ENCODE measurements around the gene YBX2.

DNA sequence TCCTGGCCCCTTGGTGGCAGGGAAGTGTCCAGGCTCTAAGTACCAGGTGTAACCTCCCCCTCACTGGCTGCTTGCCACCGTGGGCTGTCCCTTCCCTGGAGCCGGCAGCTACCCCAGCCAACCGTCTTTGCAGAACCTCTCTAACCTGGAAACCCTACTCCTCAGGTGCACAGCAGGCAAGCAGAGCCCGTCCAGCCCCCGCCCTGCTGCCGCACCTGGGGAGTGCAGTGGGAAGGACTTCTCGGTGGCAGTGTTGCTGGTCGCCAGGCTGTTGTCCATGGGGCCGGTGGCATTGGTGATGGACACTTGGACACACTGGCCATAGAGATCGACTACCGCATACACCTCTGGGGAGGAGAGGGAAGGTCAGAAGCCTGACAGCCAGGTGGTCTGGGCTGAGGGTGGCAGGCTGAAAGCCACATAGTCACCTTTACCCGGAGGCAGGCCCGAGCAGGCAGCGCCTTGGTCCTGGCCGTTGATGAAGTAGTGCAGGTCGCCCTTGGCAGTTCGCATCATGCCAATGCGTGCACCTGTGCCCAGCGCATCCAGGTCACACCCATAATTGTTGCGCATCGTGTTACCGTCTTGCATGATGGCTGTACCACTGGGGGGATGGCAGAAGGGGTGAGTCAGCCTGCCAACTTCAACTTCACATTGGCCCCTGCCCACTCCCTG is 28.2 kb upstream of the YBX2 start:
- TF ChIP-seq POLR2A (IDR thresholded peaks at IDR 0.05), result no peak
- TF ChIP-seq, protein P1, sequence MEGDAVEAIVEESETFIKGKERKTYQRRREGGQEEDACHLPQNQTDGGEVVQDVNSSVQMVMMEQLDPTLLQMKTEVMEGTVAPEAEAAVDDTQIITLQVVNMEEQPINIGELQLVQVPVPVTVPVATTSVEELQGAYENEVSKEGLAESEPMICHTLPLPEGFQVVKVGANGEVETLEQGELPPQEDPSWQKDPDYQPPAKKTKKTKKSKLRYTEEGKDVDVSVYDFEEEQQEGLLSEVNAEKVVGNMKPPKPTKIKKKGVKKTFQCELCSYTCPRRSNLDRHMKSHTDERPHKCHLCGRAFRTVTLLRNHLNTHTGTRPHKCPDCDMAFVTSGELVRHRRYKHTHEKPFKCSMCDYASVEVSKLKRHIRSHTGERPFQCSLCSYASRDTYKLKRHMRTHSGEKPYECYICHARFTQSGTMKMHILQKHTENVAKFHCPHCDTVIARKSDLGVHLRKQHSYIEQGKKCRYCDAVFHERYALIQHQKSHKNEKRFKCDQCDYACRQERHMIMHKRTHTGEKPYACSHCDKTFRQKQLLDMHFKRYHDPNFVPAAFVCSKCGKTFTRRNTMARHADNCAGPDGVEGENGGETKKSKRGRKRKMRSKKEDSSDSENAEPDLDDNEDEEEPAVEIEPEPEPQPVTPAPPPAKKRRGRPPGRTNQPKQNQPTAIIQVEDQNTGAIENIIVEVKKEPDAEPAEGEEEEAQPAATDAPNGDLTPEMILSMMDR (IDR thresholded peaks at IDR 0.05), result no peak
